Measurements from ENCODE around the gene DICER1.
"Not testable (repeated sequence)": the region's sequence is repeated elsewhere in the genome, so short reads cannot be mapped to it uniquely, and the experiment has no call there.

DICER1 gene

GRCh38 chr14:95157327-95158189 is at the start of gene DICER1:
Gene DICER1, minus strand, starts transcription at chr14:95157529. Its CDS starts 24,071 bp downstream, at chr14:95133458.
- DNase-seq (ENCODE audit: low read depth in 2 of 2), result peak; percentile 91 to 93

GRCh38 chr14:95206534-95206933 is 49.2 kb upstream of the DICER1 start:
- DNase-seq (ENCODE audit: low read depth in 2 of 2), result no peak

- DNase-seq (ENCODE audit: low read depth in 2 of 2), result no peak
Measured at GRCh38 chr14:95204705-95205104, 47.4 kb upstream of the DICER1 start.

GRCh38 chr14:95201745-95202144 is 44.4 kb upstream of the DICER1 start:
- not testable (repeated sequence) for DNase-seq (ENCODE audit: low read depth in 2 of 2)

- no peak for DNase-seq (ENCODE audit: low read depth in 2 of 2)
Measured at GRCh38 chr14:95200404-95200803, 43.1 kb upstream of the DICER1 start.

- DNase-seq (ENCODE audit: low read depth in 2 of 2), result no peak
Measured at GRCh38 chr14:95199298-95199983, 42.1 kb upstream of the DICER1 start.

- no peak for DNase-seq (ENCODE audit: low read depth in 2 of 2)
Measured at GRCh38 chr14:95198320-95198719, 41.0 kb upstream of the DICER1 start.

- DNase-seq (ENCODE audit: low read depth in 2 of 2), result no peak
Measured at GRCh38 chr14:95197551-95197950, 40.2 kb upstream of the DICER1 start.

GRCh38 chr14:95196826-95197545 is 39.7 kb upstream of the DICER1 start:
- no peak for DNase-seq (ENCODE audit: low read depth in 2 of 2)

- no peak for DNase-seq (ENCODE audit: low read depth in 2 of 2)
Measured at GRCh38 chr14:95196268-95196667, 38.9 kb upstream of the DICER1 start.

GRCh38 chr14:95195031-95195430 is 37.7 kb upstream of the DICER1 start:
- no peak for DNase-seq (ENCODE audit: low read depth in 2 of 2)

GRCh38 chr14:95193081-95193480 is 35.8 kb upstream of the DICER1 start:
- no peak for DNase-seq (ENCODE audit: low read depth in 2 of 2)

- DNase-seq (ENCODE audit: low read depth in 2 of 2), result no peak
Measured at GRCh38 chr14:95192311-95192710, 35.0 kb upstream of the DICER1 start.

GRCh38 chr14:95191445-95192199 is 34.3 kb upstream of the DICER1 start:
- DNase-seq (ENCODE audit: low read depth in 2 of 2), result no peak

GRCh38 chr14:95190857-95191256 is 33.5 kb upstream of the DICER1 start:
- no peak for DNase-seq (ENCODE audit: low read depth in 2 of 2)

GRCh38 chr14:95190346-95190840 is 33.1 kb upstream of the DICER1 start:
- DNase-seq (ENCODE audit: low read depth in 2 of 2), result no peak

GRCh38 chr14:95189367-95190132 is 32.2 kb upstream of the DICER1 start:
- no peak for DNase-seq (ENCODE audit: low read depth in 2 of 2)

- no peak for DNase-seq (ENCODE audit: low read depth in 2 of 2)
Measured at GRCh38 chr14:95188380-95188779, 31.1 kb upstream of the DICER1 start.

- DNase-seq (ENCODE audit: low read depth in 2 of 2), result no peak
Measured at GRCh38 chr14:95185767-95186392, 28.6 kb upstream of the DICER1 start.

Measured in stimulated activated CD8-positive, alpha-beta memory T cell treated with anti-CD3 and anti-CD28 coated beads, Interleukin-7, amount 100 ng/mL, for 1 hour (primary cell).